HepG2 (cell line): ENCODE measurements around the gene PLEKHN1. TPM values are rescaled to one million over a fixed set of nuclear protein-coding genes. Genes with fewer than 3 reads are reported as not detected.

ENCODE experiments used
- AFF4 ChIP-seq: sonication (generic); formaldehyde crosslinking; IDR thresholded peaks from 2 replicates; pipeline ENCODE4 v1.4.0; 2020; ENCODE audit warnings: missing genetic modification reagents
- ATF1 ChIP-seq: IDR thresholded peaks from 2 replicates; pipeline ENCODE4 v1.6.1; 2016; ENCODE audit warnings: mild to moderate bottlenecking, control low read depth
- CREM ChIP-seq, 2 experiments: sonication (generic) in 1 of 2; formaldehyde crosslinking in 1 of 2; IDR thresholded peaks; 2 replicates each; pipeline versions ENCODE4 v1.4.0 to v1.6.1; 2016 to 2020; ENCODE audit warnings: antibody characterized with exemption in 1 of 2, mild to moderate bottlenecking in 1 of 2, missing genetic modification reagents in 1 of 2
- DBP ChIP-seq: sonication (generic); formaldehyde crosslinking; IDR thresholded peaks from 2 replicates; pipeline ENCODE4 v1.4.0; 2020; ENCODE audit warnings: missing genetic modification reagents; ENCODE audit errors: not compliant biosample characterization
- DR1 ChIP-seq: sonication (generic); formaldehyde crosslinking; IDR thresholded peaks from 2 replicates; pipeline ENCODE4 v1.8.0; 2021; ENCODE audit warnings: mild to moderate bottlenecking, missing genetic modification reagents, inconsistent platforms
- HMGA1 ChIP-seq: sonication (generic); formaldehyde crosslinking; conservative IDR thresholded peaks from 2 replicates; pipeline ENCODE4 v1.4.0; 2020; ENCODE audit warnings: missing genetic modification reagents
- KMT2A ChIP-seq: sonication (generic); formaldehyde crosslinking; IDR thresholded peaks from 2 replicates; pipeline ENCODE4 v1.4.0; 2020; ENCODE audit warnings: missing genetic modification reagents
- MTERF4 ChIP-seq: sonication (generic); formaldehyde crosslinking; IDR thresholded peaks from 2 replicates; pipeline ENCODE4 v1.8.0; 2023; ENCODE audit warnings: mild to moderate bottlenecking, missing genetic modification reagents
- POLR2G ChIP-seq: fragments of 200-400 bp; formaldehyde crosslinking; IDR thresholded peaks from 2 replicates; pipeline ENCODE4 v1.6.1; 2018; ENCODE audit warnings: mild to moderate bottlenecking, low read depth, low read length, moderate library complexity
- PRMT3 ChIP-seq: sonication (generic); formaldehyde crosslinking; IDR thresholded peaks from 2 replicates; pipeline ENCODE4 v1.8.1; 2022; ENCODE audit warnings: low read depth, mild to moderate bottlenecking, moderate library complexity, missing genetic modification reagents, borderline replicate concordance
- SNAI1 ChIP-seq: sonication (generic); formaldehyde crosslinking; IDR thresholded peaks from 2 replicates; pipeline ENCODE4 v1.5.0; 2020; ENCODE audit warnings: mild to moderate bottlenecking, missing genetic modification reagents, borderline replicate concordance
- TFDP1 ChIP-seq: IDR thresholded peaks from 2 replicates; pipeline ENCODE4 v1.6.1; 2016; ENCODE audit warnings: missing compliant biosample characterization, missing genetic modification reagents, borderline replicate concordance
- ZNF280D ChIP-seq: sonication (generic); formaldehyde crosslinking; IDR thresholded peaks from 2 replicates; pipeline ENCODE4 v1.5.1; 2020; ENCODE audit warnings: mild to moderate bottlenecking, missing genetic modification reagents
- ZNF331 ChIP-seq: sonication (generic); formaldehyde crosslinking; IDR thresholded peaks from 2 replicates; pipeline ENCODE4 v1.4.0; 2020; ENCODE audit warnings: missing genetic modification reagents
- ZNF430 ChIP-seq: sonication (generic); formaldehyde crosslinking; IDR thresholded peaks from 2 replicates; pipeline ENCODE4 v1.9.0; 2021; ENCODE audit warnings: mild to moderate bottlenecking, missing genetic modification reagents
- polyA plus RNA-seq, 8 experiments: library from polyadenylated mRNA; depleted of rRNA in 3 of 8; stranded (reverse) in 7 of 8; unstranded in 1 of 8; fragments of >200 nt; fragmentation: Illumina TruSeq in 4 of 8; extraction: Trizol in 4 of 8; gene quantifications; 2 replicates each; pipeline versions ENCODE4 v1.2.1 to v1.2.3, GENCODE V29; 2011 to 2016; ENCODE audit warnings: low read depth in 4 of 8, missing spikeins in 1 of 8, mixed read lengths in 1 of 8; ENCODE audit not compliant: insufficient read depth in 1 of 8
- total RNA-seq, 5 experiments: library from RNA; depleted of rRNA; stranded (reverse); fragments of >200 nt; fragmentation: Illumina TruSeq; extraction: Trizol; gene quantifications; 2 replicates each; pipeline ENCODE4 v1.2.3, GENCODE V29; 2016; ENCODE audit warnings: low read depth in 1 of 5

Gene PLEKHN1
- total and polyA plus RNA-seq, 2 of the 13 experiments (the other 11 are each of a cell fraction or from before 2014, with no cell fraction given) = 0.42 to 0.58 TPM

GRCh38 chr1:1013105-1013921 is 47.0 kb downstream of the PLEKHN1 start, which contains the start of gene ISG15 (continued):
- TF ChIP-seq HMGA1 (CRISPR knock-in tag) (no peak), CREM (IDR thresholded peaks at IDR 0.05) (peak; percentile 36; the same call in 1 of the 2 replicates), CREM (CRISPR knock-in tag; IDR thresholded peaks at IDR 0.05) (no peak), KMT2A (CRISPR knock-in tag) (peak; percentile 90), ZNF430 (CRISPR knock-in tag) (0 out of 2 replicates have a peak, but pooled peaks have one; percentile 7), MTERF4 (CRISPR knock-in tag) (peak; percentile 71; the same call in 1 of the 2 replicates), PRMT3 (CRISPR knock-in tag) (0 out of 2 replicates have a peak, but pooled peaks have one; percentile 57), TFDP1 (CRISPR knock-in tag) (0 out of 2 replicates have a peak, but pooled peaks have one; percentile 13), ZNF331 (CRISPR knock-in tag) (peak; percentile 55), AFF4 (no peak), DBP (CRISPR knock-in tag) (no peak), SNAI1 (CRISPR knock-in tag) (0 out of 2 replicates have a peak, but pooled peaks have one; percentile 57), POLR2G (peak; percentile 71; the same call in 1 of the 2 replicates), ATF1 (CRISPR knock-in tag) (peak; percentile 66), ZNF280D (CRISPR knock-in tag) (no peak), DR1 (CRISPR knock-in tag) (peak; percentile 85)
